H9 (cell line): Measurements from ENCODE around the gene HOGA1. TPM values are rescaled to one million over a fixed set of nuclear protein-coding genes. Genes with fewer than 3 reads are reported as not detected.

Experiments
- DNase-seq: peaks from one replicate; pipeline ENCODE4 v3.0.0-alpha.2; 2017
- H2AFZ ChIP-seq: one replicate; pipeline ENCODE4 v1.6.1; 2013; ENCODE audit warnings: mild to moderate bottlenecking, low read length, control low read depth, moderate library complexity
- H2AK5ac ChIP-seq: 2 replicates; pipeline ENCODE4 v1.6.1; 2013; ENCODE audit warnings: low read length, control low read depth, mixed read lengths; ENCODE audit not compliant: insufficient read length
- H2BK120ac ChIP-seq: one replicate; pipeline ENCODE4 v1.6.1; 2013; ENCODE audit warnings: low read depth, mild to moderate bottlenecking, low read length, control low read depth, inconsistent platforms; ENCODE audit not compliant: poor library complexity, severe bottlenecking
- H2BK12ac ChIP-seq: 2 replicates; pipeline ENCODE4 v1.6.1; 2013; ENCODE audit warnings: low read length, control low read depth, mixed read lengths, low read depth; ENCODE audit not compliant: insufficient read length
- H2BK15ac ChIP-seq: 2 replicates; pipeline ENCODE4 v1.6.1; 2013; ENCODE audit warnings: low read depth, low read length, control low read depth
- H2BK20ac ChIP-seq: one replicate; pipeline ENCODE4 v1.6.1; 2013; ENCODE audit warnings: low read depth, mild to moderate bottlenecking, low read length, control low read depth, inconsistent platforms; ENCODE audit not compliant: poor library complexity, severe bottlenecking
- H2BK5ac ChIP-seq: 2 replicates; pipeline ENCODE4 v1.6.1; 2013; ENCODE audit warnings: low read length, control low read depth, mixed read lengths; ENCODE audit not compliant: insufficient read length
- H3K14ac ChIP-seq: 2 replicates; pipeline ENCODE4 v1.6.1; 2013; ENCODE audit warnings: low read length, control low read depth; ENCODE audit not compliant: insufficient read depth
- H3K18ac ChIP-seq: 2 replicates; pipeline ENCODE4 v1.6.1; 2013; ENCODE audit warnings: low read depth, mild to moderate bottlenecking, mixed read lengths, low read length, control low read depth; ENCODE audit not compliant: insufficient read length
- H3K23ac ChIP-seq: 2 replicates; pipeline ENCODE4 v1.6.1; 2013; ENCODE audit warnings: low read length, control low read depth, mixed read lengths, low read depth; ENCODE audit not compliant: insufficient read length
- H3K23me2 ChIP-seq: 2 replicates; pipeline ENCODE4 v1.6.1; 2013; ENCODE audit warnings: low read depth, mild to moderate bottlenecking, mixed read lengths, low read length, control low read depth; ENCODE audit not compliant: insufficient read length, poor library complexity, severe bottlenecking
- H3K27ac ChIP-seq: 2 replicates; pipeline ENCODE4 v1.5.1; 2013; ENCODE audit warnings: low read length, control low read depth, mixed read lengths, low read depth; ENCODE audit not compliant: insufficient read length
- H3K27me3 ChIP-seq: 2 replicates; pipeline ENCODE4 v1.6.1; 2013; ENCODE audit warnings: low read length, control low read depth, inconsistent platforms; ENCODE audit not compliant: insufficient read depth
- H3K4ac ChIP-seq: 2 replicates; pipeline ENCODE4 v1.6.1; 2013; ENCODE audit warnings: low read depth, mild to moderate bottlenecking, control low read depth, inconsistent platforms, low read length, moderate library complexity
- H3K4me1 ChIP-seq: 2 replicates; pipeline ENCODE4 v1.6.1; 2013; ENCODE audit warnings: low read length, control low read depth, inconsistent platforms; ENCODE audit not compliant: insufficient read depth
- H3K4me2 ChIP-seq: 2 replicates; pipeline ENCODE4 v1.6.1; 2013; ENCODE audit warnings: low read length, control low read depth, mixed read lengths; ENCODE audit not compliant: insufficient read length, insufficient read depth
- H3K56ac ChIP-seq: 2 replicates; pipeline ENCODE4 v1.6.1; 2013; ENCODE audit warnings: low read depth, mild to moderate bottlenecking, mixed read lengths, low read length, control low read depth; ENCODE audit not compliant: insufficient read length
- H3K79me1 ChIP-seq: 2 replicates; pipeline ENCODE4 v1.6.1; 2013; ENCODE audit warnings: low read depth, mild to moderate bottlenecking, moderate library complexity, low read length, control low read depth, inconsistent platforms; ENCODE audit not compliant: insufficient read depth, poor library complexity, severe bottlenecking
- H3K79me2 ChIP-seq: 2 replicates; pipeline ENCODE4 v1.6.1; 2013; ENCODE audit warnings: low read length, control low read depth, inconsistent platforms; ENCODE audit not compliant: insufficient read depth
- H3K9ac ChIP-seq: 2 replicates; pipeline ENCODE4 v1.6.1; 2013; ENCODE audit warnings: low read length, control low read depth, mixed read lengths; ENCODE audit not compliant: insufficient read length; ENCODE audit errors: extremely low read depth
- H3K9me3 ChIP-seq: one replicate; pipeline ENCODE4 v1.6.1; 2013; ENCODE audit warnings: low read depth, low read length, inconsistent platforms; ENCODE audit not compliant: control insufficient read depth
- H3T11ph ChIP-seq: one replicate; pipeline ENCODE4 v1.6.1; 2013; ENCODE audit warnings: mild to moderate bottlenecking, low read length, control low read depth, inconsistent platforms
- H4K20me1 ChIP-seq: one replicate; pipeline ENCODE4 v1.6.1; 2013; ENCODE audit not compliant: control insufficient read depth, insufficient read length, insufficient read depth
- H4K5ac ChIP-seq: 2 replicates; pipeline ENCODE4 v1.6.1; 2013; ENCODE audit warnings: low read depth, mild to moderate bottlenecking, mixed read lengths, low read length, control low read depth; ENCODE audit not compliant: insufficient read length
- H4K8ac ChIP-seq: replicated peaks from 2 replicates; pipeline ENCODE4 v1.6.1; 2013; ENCODE audit warnings: low read length, control low read depth, mixed read lengths, low read depth; ENCODE audit not compliant: insufficient read length
- H4K91ac ChIP-seq: 2 replicates; pipeline ENCODE4 v1.6.1; 2013; ENCODE audit warnings: low read depth, mild to moderate bottlenecking, moderate library complexity, mixed read lengths, low read length, control low read depth; ENCODE audit not compliant: insufficient read length
- H3K27ac Mint-ChIP-seq, 3 experiments: 2 replicates in 2 of 3; 3 replicates in 1 of 3; pipeline ENCODE4 v1.8.0; 2020 to 2021; ENCODE audit warnings: mixed read lengths in 3 of 3, mild to moderate bottlenecking in 1 of 3, moderate library complexity in 1 of 3
- H3K27me3 Mint-ChIP-seq: 2 replicates; pipeline ENCODE4 v1.8.0; 2021; ENCODE audit warnings: low read depth, mild to moderate bottlenecking, moderate library complexity, mixed read lengths
- H3K36me3 Mint-ChIP-seq, 3 experiments: 2 replicates in 2 of 3; 3 replicates in 1 of 3; pipeline ENCODE4 v1.8.0; 2020 to 2021; ENCODE audit warnings: low read depth in 3 of 3, mixed read lengths in 3 of 3; ENCODE audit not compliant: insufficient read depth in 1 of 3
- H3K4me1 Mint-ChIP-seq, 2 experiments: 2 replicates each; pipeline ENCODE4 v1.8.0; 2020; ENCODE audit warnings: mixed read lengths in 2 of 2
- H3K4me3 Mint-ChIP-seq, 2 experiments: 2 replicates in 1 of 2; 3 replicates in 1 of 2; pipeline ENCODE4 v1.8.0; 2020 to 2021; ENCODE audit warnings: mild to moderate bottlenecking in 2 of 2, mixed read lengths in 2 of 2, moderate library complexity in 1 of 2
- H3K9me3 Mint-ChIP-seq, 2 experiments: 2 replicates in 1 of 2; 3 replicates in 1 of 2; pipeline ENCODE4 v1.8.0; 2020; ENCODE audit warnings: mild to moderate bottlenecking in 2 of 2, mixed read lengths in 2 of 2, moderate library complexity in 1 of 2
- WGBS: extraction: QIAGEN DNeasy Blood & Tissue Kit; methylation state at CpG from one replicate; pipeline ENCODE4 v1.1.7; 2013; ENCODE audit warnings: missing lambda C conversion rate, low lambda C conversion rate, mixed read lengths; ENCODE audit not compliant: insufficient read length; ENCODE audit errors: extremely low coverage; 5-methylcytosine and 5-hydroxymethylcytosine counted together
- total RNA-seq: library from RNA; stranded (reverse); gene quantifications from 2 replicates; pipeline ENCODE4 v1.2.1, GENCODE V29; 2021
- TF ChIP-seq, protein P1 (sequence below): fragments of 200-600 bp; sonication (generic); conservative IDR thresholded peaks from 3 replicates; pipeline ENCODE4 v1.8.0; 2021; ENCODE audit warnings: antibody characterized with exemption, mild to moderate bottlenecking

The HOGA1 gene
- total RNA-seq, 1 experiment from 2014 or later: 0.79 TPM

GRCh38 chr10:97537186-97537869, 46.9 kb upstream of the HOGA1 start:
- Histone ChIP-seq H4K20me1 (no peaks in the 10 kb centered on the region), H3K27me3 (no peaks in the 10 kb centered on the region), H3K79me1 (no peaks in the 10 kb centered on the region), H4K5ac (no peak overlapping the region), H4K91ac (no peak overlapping the region), H2BK12ac (no peak overlapping the region), H3K4me2 (no peak overlapping the region), H2BK15ac (no peak overlapping the region), H3K14ac (no peak overlapping the region), H3K9ac (no peak overlapping the region), H3K56ac (no peak overlapping the region), H2BK20ac (no peak overlapping the region), H3K18ac (no peak overlapping the region), H3K4ac (no peak overlapping the region), H2AK5ac (no peak overlapping the region), H4K8ac (no peak overlapping the region), H3K23me2 (no peaks in the 10 kb centered on the region), H2BK120ac (no peak overlapping the region), H3T11ph (no peak overlapping the region), H3K79me2 (no peaks in the 10 kb centered on the region; the same call in 1 of the 2 replicates), H3K4me1 (no peaks in the 10 kb centered on the region; the same call in 1 of the 2 replicates), H3K23ac (no peak overlapping the region), H3K27ac (no peak overlapping the region), H3K9me3 (no peaks in the 10 kb centered on the region), H2AFZ (no peak overlapping the region), H2BK5ac (no peak overlapping the region)
- no peaks in the 10 kb centered on the region; a peak in 1 of 7 replicates for H3K36me3 Mint-ChIP-seq
- TF ChIP-seq, protein P1, sequence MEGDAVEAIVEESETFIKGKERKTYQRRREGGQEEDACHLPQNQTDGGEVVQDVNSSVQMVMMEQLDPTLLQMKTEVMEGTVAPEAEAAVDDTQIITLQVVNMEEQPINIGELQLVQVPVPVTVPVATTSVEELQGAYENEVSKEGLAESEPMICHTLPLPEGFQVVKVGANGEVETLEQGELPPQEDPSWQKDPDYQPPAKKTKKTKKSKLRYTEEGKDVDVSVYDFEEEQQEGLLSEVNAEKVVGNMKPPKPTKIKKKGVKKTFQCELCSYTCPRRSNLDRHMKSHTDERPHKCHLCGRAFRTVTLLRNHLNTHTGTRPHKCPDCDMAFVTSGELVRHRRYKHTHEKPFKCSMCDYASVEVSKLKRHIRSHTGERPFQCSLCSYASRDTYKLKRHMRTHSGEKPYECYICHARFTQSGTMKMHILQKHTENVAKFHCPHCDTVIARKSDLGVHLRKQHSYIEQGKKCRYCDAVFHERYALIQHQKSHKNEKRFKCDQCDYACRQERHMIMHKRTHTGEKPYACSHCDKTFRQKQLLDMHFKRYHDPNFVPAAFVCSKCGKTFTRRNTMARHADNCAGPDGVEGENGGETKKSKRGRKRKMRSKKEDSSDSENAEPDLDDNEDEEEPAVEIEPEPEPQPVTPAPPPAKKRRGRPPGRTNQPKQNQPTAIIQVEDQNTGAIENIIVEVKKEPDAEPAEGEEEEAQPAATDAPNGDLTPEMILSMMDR: no peak
- H3K4me3 Mint-ChIP-seq: no peak overlapping the region
- no CpG with 5 or more reads among the region's 5 CpGs for WGBS
- DNase-seq: no peak
- no peaks in the 10 kb centered on the region; a peak in 1 of 5 replicates for H3K9me3 Mint-ChIP-seq
- H3K4me1 Mint-ChIP-seq: peaks cover 32 to 47% of the 10 kb centered on the region in 2 experiments
- no peaks in the 10 kb centered on the region for H3K27me3 Mint-ChIP-seq
- no peak overlapping the region for H3K27ac Mint-ChIP-seq
